CD4-positive, alpha-beta T cell (primary cell): ENCODE results near the gene APOBEC3G. TPM values are rescaled to one million over a fixed set of nuclear protein-coding genes. Genes with fewer than 3 reads are reported as not detected.

Experiments used
- ATAC-seq: fragments of 200-7000 bp; cut with Tn5 transposase; one replicate; pipeline ENCODE4 v1.10.0; 2022; ENCODE audit warnings: mild to moderate bottlenecking; ENCODE audit not compliant: poor library complexity
- CTCF ChIA-PET: fragments of 350-600 bp; sonication (Branson Sonifier 250); formaldehyde crosslinking; loops from one replicate; lab custom pipeline; 2021; ENCODE audit warnings: antibody characterized with exemption, inconsistent platforms; lab: Charles Lee
- POLR2A ChIA-PET: fragments of 350-600 bp; sonication (Branson Sonifier 250); formaldehyde crosslinking; loops from one replicate; lab custom pipeline; 2021; ENCODE audit warnings: antibody characterized with exemption, inconsistent platforms; lab: Charles Lee
- DNase-seq, 14 experiments: peaks; one replicate each; pipeline ENCODE4 v3.0.0-alpha.2; 2013 to 2020; ENCODE audit warnings: mixed read lengths in 2 of 14
- H3K27ac ChIP-seq, 2 donors: one replicate each; pipeline versions ENCODE4 v1.5.1 to v1.7.0; 2013; ENCODE audit warnings: low read length in 2 of 2, low read depth in 1 of 2, mild to moderate bottlenecking in 1 of 2
- H3K27me3 ChIP-seq, 2 experiments: 1 replicate in 1 of 2; 2 replicates in 1 of 2; pipeline versions ENCODE4 v1.6.1 to v1.7.0; 2013; ENCODE audit warnings: low read length in 2 of 2, control low read depth in 1 of 2, mild to moderate bottlenecking in 1 of 2, moderate library complexity in 1 of 2; ENCODE audit not compliant: insufficient read depth in 2 of 2, control insufficient read depth in 1 of 2
- H3K36me3 ChIP-seq: one replicate; pipeline ENCODE4 v1.6.1; 2013; ENCODE audit warnings: low read length, control low read depth; ENCODE audit not compliant: insufficient read depth
- H3K4me1 ChIP-seq: one replicate; pipeline ENCODE4 v1.6.1; 2013; ENCODE audit warnings: low read length, control low read depth; ENCODE audit not compliant: insufficient read depth
- H3K4me3 ChIP-seq: one replicate; pipeline ENCODE4 v1.5.1; 2013; ENCODE audit warnings: mild to moderate bottlenecking, low read length, moderate library complexity
- H3K9me3 ChIP-seq, 2 experiments: 1 replicate in 1 of 2; 2 replicates in 1 of 2; pipeline versions ENCODE4 v1.6.1 to v1.7.0; 2013; ENCODE audit warnings: low read length in 2 of 2, mild to moderate bottlenecking in 2 of 2, control low read depth in 1 of 2, moderate library complexity in 1 of 2; ENCODE audit not compliant: control insufficient read depth in 1 of 2, insufficient read depth in 1 of 2
- H3K27ac Mint-ChIP-seq: one replicate; pipeline ENCODE4 v1.8.0; 2020; ENCODE audit warnings: mixed read lengths
- H3K27me3 Mint-ChIP-seq: one replicate; pipeline ENCODE4 v1.8.0; 2021; ENCODE audit warnings: mixed read lengths
- H3K36me3 Mint-ChIP-seq: one replicate; pipeline ENCODE4 v1.8.0; 2021; ENCODE audit warnings: low read depth, mixed read lengths
- H3K4me1 Mint-ChIP-seq: one replicate; pipeline ENCODE4 v1.8.0; 2021; ENCODE audit warnings: low read depth, mixed read lengths
- H3K4me3 Mint-ChIP-seq: one replicate; pipeline ENCODE4 v1.8.0; 2020; ENCODE audit warnings: mild to moderate bottlenecking, mixed read lengths
- H3K9me3 Mint-ChIP-seq: one replicate; pipeline ENCODE4 v1.8.0; 2020; ENCODE audit warnings: mixed read lengths
- intact Hi-C, 2 experiments: fragments of 100-400 bp; cut with DNase I in 1 of 2; cut with micrococcal nuclease in 1 of 2; formaldehyde crosslinking; loops; one replicate each; pipeline versions ENCODE4 v1.15.1 to v1.9.0; 2023 to 2025; cut with DNase I, micrococcal nuclease
- total RNA-seq, 174 experiments: library from RNA in 2 of 174; stranded (reverse) in 2 of 174; gene quantifications; one replicate each; pipeline ENCODE4 v1.2.3 and lab custom pipeline; 2021 to 2026
- TF ChIP-seq, protein P1 (sequence below): fragments of 200-600 bp; IDR thresholded peaks from one replicate; pipeline ENCODE4 v1.8.0; 2022; ENCODE audit warnings: antibody characterized with exemption, mild to moderate bottlenecking

Gene APOBEC3G
- total RNA-seq, 2 experiments from 2014 or later: 18.8 to 20.6 TPM

DNA sequence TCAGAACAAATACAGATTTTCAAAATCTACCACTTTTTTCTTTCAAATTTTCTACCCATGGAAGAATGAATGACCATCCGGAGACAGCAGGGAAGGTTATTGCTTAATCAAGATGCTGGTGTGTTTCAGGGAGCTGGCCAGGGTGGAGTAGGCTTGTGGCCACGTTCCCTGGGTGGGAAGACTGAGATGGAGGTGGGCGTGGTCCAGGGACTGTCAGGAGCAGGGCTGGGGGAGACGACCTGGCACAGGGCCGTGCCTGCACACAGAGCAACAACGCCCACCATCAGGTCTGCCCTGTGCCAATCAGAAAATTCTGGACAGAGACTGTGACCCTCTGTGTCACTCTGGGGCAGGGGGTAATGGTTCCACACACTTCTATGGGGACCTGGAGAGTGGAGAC is 12.9 kb downstream of the APOBEC3G start:
- Histone ChIP-seq H3K4me3 (peak overlapping the region; percentile 29), H3K4me1 (peaks cover 92% of the 10 kb centered on the region), H3K27me3 (no peaks in the 10 kb centered on the region), H3K27ac (peak overlapping the region; percentile 85 to 95), H3K9me3 (no peaks in the 10 kb centered on the region), H3K36me3 (peaks cover 16% of the 10 kb centered on the region)
- no peak for ATAC-seq
- intact Hi-C loops: loop anchor here (1.0 to 5.0 kb wide), 2 partner anchors 26 to 48 kb away; partner anchors contain the start of gene APOBEC3F (in 1 of the 2)
- TF ChIP-seq, protein P1, sequence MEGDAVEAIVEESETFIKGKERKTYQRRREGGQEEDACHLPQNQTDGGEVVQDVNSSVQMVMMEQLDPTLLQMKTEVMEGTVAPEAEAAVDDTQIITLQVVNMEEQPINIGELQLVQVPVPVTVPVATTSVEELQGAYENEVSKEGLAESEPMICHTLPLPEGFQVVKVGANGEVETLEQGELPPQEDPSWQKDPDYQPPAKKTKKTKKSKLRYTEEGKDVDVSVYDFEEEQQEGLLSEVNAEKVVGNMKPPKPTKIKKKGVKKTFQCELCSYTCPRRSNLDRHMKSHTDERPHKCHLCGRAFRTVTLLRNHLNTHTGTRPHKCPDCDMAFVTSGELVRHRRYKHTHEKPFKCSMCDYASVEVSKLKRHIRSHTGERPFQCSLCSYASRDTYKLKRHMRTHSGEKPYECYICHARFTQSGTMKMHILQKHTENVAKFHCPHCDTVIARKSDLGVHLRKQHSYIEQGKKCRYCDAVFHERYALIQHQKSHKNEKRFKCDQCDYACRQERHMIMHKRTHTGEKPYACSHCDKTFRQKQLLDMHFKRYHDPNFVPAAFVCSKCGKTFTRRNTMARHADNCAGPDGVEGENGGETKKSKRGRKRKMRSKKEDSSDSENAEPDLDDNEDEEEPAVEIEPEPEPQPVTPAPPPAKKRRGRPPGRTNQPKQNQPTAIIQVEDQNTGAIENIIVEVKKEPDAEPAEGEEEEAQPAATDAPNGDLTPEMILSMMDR: no peak
- H3K4me1 Mint-ChIP-seq: peaks cover 74% of the 10 kb centered on the region
- H3K36me3 Mint-ChIP-seq: peaks cover 27% of the 10 kb centered on the region
- peak overlapping the region; percentile 99 for H3K27ac Mint-ChIP-seq
- peak overlapping the region; percentile 39 for H3K4me3 Mint-ChIP-seq
- ChIA-PET CTCF (interaction anchor here (1.0 kb wide), 1 partner anchor 32 kb away, joined by 3 read pairs; no protein-coding TSS in a partner anchor), POLR2A (interaction anchor here (1.0 to 2.7 kb wide), 3 partner anchors 13 to 218 kb away, joined by 3 to 19 read pairs (median 4); partner anchors contain the start of genes APOBEC3G and CBX6)
- DNase-seq: peak in 1 of 14 experiments; percentile 2
- no peaks in the 10 kb centered on the region for H3K27me3 Mint-ChIP-seq
- no peaks in the 10 kb centered on the region for H3K9me3 Mint-ChIP-seq

DNA sequence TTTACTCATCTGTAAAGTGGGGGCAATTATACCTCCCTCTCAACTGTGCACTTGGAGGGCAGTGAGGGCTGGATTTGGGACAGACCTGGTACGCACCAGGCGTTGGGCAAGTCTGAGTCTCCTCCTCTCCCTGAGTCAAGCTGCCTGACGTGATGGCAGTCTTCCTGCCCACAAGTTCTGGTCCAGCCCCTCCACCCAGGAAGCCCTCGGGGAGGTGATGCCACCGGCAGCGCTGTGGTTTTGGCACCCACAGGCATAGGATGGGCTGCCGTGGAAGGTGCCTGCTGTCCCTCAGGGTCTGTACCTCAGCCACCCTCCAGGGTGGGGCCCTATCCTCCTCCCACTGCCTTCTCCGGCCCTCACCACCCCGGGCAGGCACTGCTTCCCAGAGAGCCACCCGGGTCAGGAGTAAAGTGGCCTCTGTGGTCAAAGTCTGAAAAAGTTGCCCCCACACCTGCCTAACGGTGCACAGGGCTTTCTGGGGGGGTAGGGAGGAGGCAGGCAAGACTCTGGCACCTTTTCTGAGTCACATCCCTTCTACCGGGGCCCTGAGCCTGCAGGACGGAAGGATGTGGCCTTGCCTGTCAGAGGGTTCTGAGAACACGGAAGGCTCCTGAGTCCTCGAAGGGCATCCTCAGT is 13.5 kb downstream of the APOBEC3G start:
- Mint-ChIP-seq H3K27me3 (no peaks in the 10 kb centered on the region), H3K27ac (peak overlapping the region; percentile 99), H3K36me3 (peaks cover 23% of the 10 kb centered on the region), H3K4me3 (peak overlapping the region; percentile 39), H3K4me1 (peaks cover 80% of the 10 kb centered on the region), H3K9me3 (no peaks in the 10 kb centered on the region)
- peak overlapping the region; percentile 29 for H3K4me3 ChIP-seq
- POLR2A ChIA-PET: interaction anchor here (0.6 to 2.7 kb wide), 4 partner anchors 13 to 1473 kb away, joined by 3 to 19 read pairs (median 4); partner anchors contain the start of genes APOBEC3G and CBX6
- H3K27me3 ChIP-seq: no peaks in the 10 kb centered on the region
- peaks cover 12% of the 10 kb centered on the region for H3K36me3 ChIP-seq
- TF ChIP-seq, protein P1: no peak
- ATAC-seq: peak; percentile 79
- no peaks in the 10 kb centered on the region for H3K9me3 ChIP-seq
- H3K4me1 ChIP-seq: peaks cover 94% of the 10 kb centered on the region
- CTCF ChIA-PET: interaction anchor here (1.0 to 1.4 kb wide), 2 partner anchors 27 to 31 kb away, joined by 3 to 7 read pairs; no protein-coding TSS in a partner anchor
- intact Hi-C loops: loop anchor here in 1 of 2 experiments (1.0 kb wide), 1 partner anchor 26 kb away; no protein-coding TSS in a partner anchor
- peak overlapping the region; percentile 85 to 95 for H3K27ac ChIP-seq
- peak; percentile 72 to 95 (median 84) for DNase-seq

DNA sequence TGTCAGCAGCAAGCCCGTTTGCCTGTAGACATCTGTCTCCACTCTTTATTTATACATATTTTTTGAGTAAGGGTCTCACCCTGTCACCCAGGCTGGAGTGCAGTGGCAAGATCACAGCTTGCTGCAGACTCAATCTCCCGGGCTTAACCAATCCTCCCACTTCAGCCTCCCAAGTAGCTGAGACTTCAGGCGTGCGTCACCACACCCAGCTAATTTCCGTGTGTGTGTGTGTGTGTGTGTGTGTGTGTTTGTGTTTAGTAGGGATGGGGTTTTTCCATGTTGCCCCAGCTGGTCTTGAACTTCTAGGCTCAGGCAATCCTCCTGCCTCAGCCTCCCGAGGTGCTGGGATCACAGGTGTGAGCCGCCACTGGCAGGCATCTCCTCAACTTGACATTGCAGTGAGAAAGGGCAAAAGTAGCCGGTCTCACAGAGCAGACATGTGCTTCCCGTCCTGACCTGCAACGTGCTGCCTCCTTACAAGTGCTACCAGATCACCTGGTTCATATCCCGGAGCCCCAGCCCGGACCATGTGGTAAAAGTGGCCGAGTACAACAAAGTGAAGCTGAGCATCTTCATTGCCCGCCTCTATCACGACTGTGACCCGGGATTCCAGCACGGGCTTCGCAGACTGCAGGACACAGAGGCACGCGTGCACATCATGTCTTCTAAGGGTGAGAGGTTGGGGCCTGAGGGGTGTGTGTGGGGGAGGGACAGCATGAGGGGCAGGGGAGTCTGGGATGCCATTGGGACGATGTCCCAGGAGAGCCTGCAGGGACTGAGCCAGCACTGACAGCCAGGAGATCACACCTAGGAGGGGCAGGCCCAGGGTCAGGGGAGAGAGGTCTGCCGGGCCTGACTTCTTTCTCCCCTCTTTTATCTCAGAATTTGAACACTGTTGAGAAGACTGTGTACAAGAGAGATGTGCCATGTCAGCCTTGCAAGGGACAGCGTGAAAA is 14.3 kb downstream of the APOBEC3G start:
- DNase-seq: peak in 2 of 14 experiments; percentile 68 to 80
- Mint-ChIP-seq H3K4me1 (peaks cover 85% of the 10 kb centered on the region), H3K9me3 (no peaks in the 10 kb centered on the region), H3K27me3 (no peaks in the 10 kb centered on the region), H3K4me3 (peak overlapping the region; percentile 70), H3K27ac (peak overlapping the region; percentile 99), H3K36me3 (peaks cover 19% of the 10 kb centered on the region)
- ChIA-PET CTCF (interaction anchor here (1.0 to 1.4 kb wide), 3 partner anchors 27 to 30 kb away, joined by 3 to 7 read pairs (median 3); no protein-coding TSS in a partner anchor), POLR2A (interaction anchor here (1.5 kb wide), 1 partner anchor 11 kb away, joined by 5 read pairs; no protein-coding TSS in a partner anchor)
- Histone ChIP-seq H3K27ac (peak overlapping the region; percentile 85 to 95), H3K36me3 (peaks cover 7% of the 10 kb centered on the region), H3K4me1 (peaks cover 96% of the 10 kb centered on the region), H3K4me3 (peak overlapping the region; percentile 29), H3K27me3 (no peaks in the 10 kb centered on the region), H3K9me3 (no peaks in the 10 kb centered on the region)
- no peak for ATAC-seq
- TF ChIP-seq, protein P1: no peak
- intact Hi-C loops: no loop called here
